Gastroesophageal sphincter (tissue), 3 donors: ENCODE measurements around the gene MS4A2.

Experiments used
- EP300 ChIP-seq: sonication (generic); formaldehyde crosslinking; IDR thresholded peaks from one replicate; pipeline ENCODE4 v1.6.1; 2017; ENCODE audit warnings: antibody characterized with exemption, mild to moderate bottlenecking
- POLR2A ChIP-seq, 2 donors: fragments of 450-650 bp; IDR thresholded peaks; one replicate each; pipeline ENCODE4 v1.6.1; 2017; ENCODE audit warnings: antibody characterized with exemption in 2 of 2, mild to moderate bottlenecking in 2 of 2, moderate library complexity in 1 of 2
- POLR2AphosphoS5 ChIP-seq: sonication (generic); formaldehyde crosslinking; IDR thresholded peaks from one replicate; pipeline ENCODE4 v1.6.1; 2017; ENCODE audit warnings: antibody characterized with exemption
- TF ChIP-seq, protein P1 (sequence below), 4 experiments: fragments of 200-600 bp in 2 of 4; fragments of 450-650 bp in 2 of 4; sonication (generic) in 1 of 4; IDR thresholded peaks; one replicate each; pipeline ENCODE4 v1.5.1; 2017 to 2019; ENCODE audit warnings: antibody characterized with exemption in 4 of 4, mild to moderate bottlenecking in 2 of 4, moderate library complexity in 2 of 4

DNA sequence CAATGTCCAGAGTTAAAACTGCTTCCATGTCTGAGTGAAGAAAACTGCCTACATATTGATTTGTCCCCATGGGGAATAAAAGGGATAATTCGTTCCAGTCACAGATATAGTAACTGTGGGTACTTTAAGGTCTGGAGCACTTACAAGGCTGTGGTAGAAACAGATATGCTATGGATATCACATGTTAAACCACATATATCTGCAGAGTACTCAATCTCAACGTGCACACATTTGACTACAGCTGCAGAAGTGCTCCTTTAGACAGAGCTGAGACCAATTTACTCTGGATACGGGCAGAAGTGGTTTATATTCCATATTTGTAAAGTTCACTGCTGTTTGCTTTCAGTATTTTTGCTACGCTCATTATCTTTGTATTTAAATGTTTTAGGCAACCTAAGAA is 9.7 kb upstream of the MS4A2 start:
- no peak for TF ChIP-seq POLR2A (IDR thresholded peaks at IDR 0.05)
- TF ChIP-seq, protein P1, sequence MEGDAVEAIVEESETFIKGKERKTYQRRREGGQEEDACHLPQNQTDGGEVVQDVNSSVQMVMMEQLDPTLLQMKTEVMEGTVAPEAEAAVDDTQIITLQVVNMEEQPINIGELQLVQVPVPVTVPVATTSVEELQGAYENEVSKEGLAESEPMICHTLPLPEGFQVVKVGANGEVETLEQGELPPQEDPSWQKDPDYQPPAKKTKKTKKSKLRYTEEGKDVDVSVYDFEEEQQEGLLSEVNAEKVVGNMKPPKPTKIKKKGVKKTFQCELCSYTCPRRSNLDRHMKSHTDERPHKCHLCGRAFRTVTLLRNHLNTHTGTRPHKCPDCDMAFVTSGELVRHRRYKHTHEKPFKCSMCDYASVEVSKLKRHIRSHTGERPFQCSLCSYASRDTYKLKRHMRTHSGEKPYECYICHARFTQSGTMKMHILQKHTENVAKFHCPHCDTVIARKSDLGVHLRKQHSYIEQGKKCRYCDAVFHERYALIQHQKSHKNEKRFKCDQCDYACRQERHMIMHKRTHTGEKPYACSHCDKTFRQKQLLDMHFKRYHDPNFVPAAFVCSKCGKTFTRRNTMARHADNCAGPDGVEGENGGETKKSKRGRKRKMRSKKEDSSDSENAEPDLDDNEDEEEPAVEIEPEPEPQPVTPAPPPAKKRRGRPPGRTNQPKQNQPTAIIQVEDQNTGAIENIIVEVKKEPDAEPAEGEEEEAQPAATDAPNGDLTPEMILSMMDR (IDR thresholded peaks at IDR 0.05): no peak
- no peak for TF ChIP-seq POLR2AphosphoS5
- TF ChIP-seq EP300: no peak
